ENCODE data around the gene PBX1. TPM values are rescaled to one million over a fixed set of nuclear protein-coding genes. Genes with fewer than 3 reads are reported as not detected.

The PBX1 gene
- total and polyA plus RNA-seq, 10 of the 15 experiments (the other 5 are each of a cell fraction or from before 2014, with no cell fraction given) = 0.05 to 0.28 (median 0.11) TPM; not detected in 5

- H3K4me1 ChIP-seq (ENCODE audit: control insufficient read depth, insufficient read depth, low read length) = no peaks in the 10 kb centered on the region
- no peak overlapping the region for H3K4me2 ChIP-seq (ENCODE audit: control insufficient read depth, insufficient read depth)
- no peaks in the 10 kb centered on the region for H4K20me1 ChIP-seq (ENCODE audit: control insufficient read depth, insufficient read depth)
- BruUV-seq (replicated peaks) = no TSS peak
- ATAC-seq (no peak), FAIRE-seq (no peak), DNase-seq (ENCODE audit: low read depth, low spot score) (no peak)
- H3K27ac ChIP-seq (ENCODE audit: control insufficient read depth, insufficient read depth) = no peak overlapping the region
- TF ChIP-seq ZZZ3 (IDR thresholded peaks at IDR 0.05; ENCODE audit: control insufficient read depth, insufficient read length, low read depth) (no peak), STAT3 (IDR thresholded peaks at IDR 0.05; ENCODE audit: low read depth, low read length) (no peak), SUPT20H (IDR thresholded peaks at IDR 0.05; ENCODE audit: borderline replicate concordance, control insufficient read depth, low read depth, low read length) (no peak), MLLT1 (IDR thresholded peaks at IDR 0.05) (no peak), MXI1 (IDR thresholded peaks at IDR 0.05; ENCODE audit: low read depth, low read length) (no peak), IKZF2 (IDR thresholded peaks at IDR 0.05) (no peak), SREBF1 (IDR thresholded peaks at IDR 0.05; ENCODE audit: low read length) (no peak), NKRF (conservative IDR thresholded peaks at IDR 0.05) (no peak), CEBPB (IDR thresholded peaks at IDR 0.05; ENCODE audit: borderline replicate concordance in 1 of 2, low read depth in 2 of 2, low read length in 2 of 2) (no peak)
- POLR2A ChIA-PET = no interaction called here
- SMC1A ChIA-PET (ENCODE audit: uncharacterized antibody, unreplicated experiment) = no interaction called here
- RAD21 ChIA-PET (ENCODE audit: unreplicated experiment) = no interaction called here
- no peaks in the 10 kb centered on the region for H3K79me2 ChIP-seq (ENCODE audit: control insufficient read depth, insufficient read depth, low read length)
- in situ Hi-C loops (cut with MboI) (no loop called here), intact Hi-C loops (cut with micrococcal nuclease; ENCODE audit: unreplicated experiment) (no loop called here)
- no peak overlapping the region for H3K4me3 ChIP-seq
- CTCF ChIA-PET = no interaction called here
- 0% methylated on average over 2 of the region's 2 CpGs for WGBS (ENCODE audit: insufficient coverage, insufficient replicate concordance, low lambda C conversion rate, missing lambda C conversion rate)
- H3K36me3 ChIP-seq (ENCODE audit: control insufficient read depth in 2 of 2, insufficient read depth in 2 of 2, low read length in 1 of 2) = no peaks in the 10 kb centered on the region
- no peak overlapping the region for H3K9ac ChIP-seq (ENCODE audit: control insufficient read depth, insufficient read depth, low read length)
- H2AFZ ChIP-seq (ENCODE audit: control insufficient read depth, low read depth, low read length) = no peak overlapping the region
- no peaks in the 10 kb centered on the region for H3K9me3 ChIP-seq (replicated peaks; ENCODE audit: control insufficient read depth, insufficient read depth, low read length)
- H3K27me3 ChIP-seq (replicated peaks in 1 of 2; ENCODE audit: control insufficient read depth in 2 of 2, insufficient read depth in 2 of 2, low read length in 1 of 2) = no peaks in the 10 kb centered on the region
Observed at GRCh38 chr1:164855716-164856329, 296.8 kb downstream of the PBX1 start.
